Upper lobe of left lung (tissue), 4 donors: ENCODE data around the gene NBAS.

Experiments
- POLR2A ChIP-seq, 4 donors: fragments of 450-650 bp; IDR thresholded peaks; one replicate each; pipeline ENCODE4 v1.5.1; 2016 to 2017; ENCODE audit warnings: antibody characterized with exemption in 4 of 4, mild to moderate bottlenecking in 2 of 4
- TF ChIP-seq, protein P1 (sequence below), 6 experiments: fragments of 450-650 bp in 4 of 6; fragments of 200-600 bp in 2 of 6; sonication (generic) in 2 of 6; IDR thresholded peaks; one replicate each; pipeline ENCODE4 v1.5.1; 2016 to 2019; ENCODE audit warnings: antibody characterized with exemption in 6 of 6

DNA sequence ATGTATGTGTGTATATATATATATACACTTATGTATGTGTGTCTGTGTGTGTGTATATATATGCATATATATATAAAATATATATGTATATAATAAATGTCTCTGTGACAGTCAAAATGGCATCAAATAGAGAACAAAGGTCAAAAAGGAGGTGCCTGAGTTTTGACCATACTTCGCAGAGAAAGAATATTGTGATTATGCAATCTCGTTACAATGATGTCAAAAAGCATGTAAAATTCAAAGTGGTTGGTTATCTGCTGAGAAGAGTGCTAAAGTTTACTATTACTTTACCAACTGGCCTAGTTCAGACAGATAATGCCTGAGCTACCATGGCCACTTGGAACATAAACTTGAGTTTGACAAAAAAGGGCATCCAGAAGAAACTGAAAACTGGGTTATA is 375.0 kb downstream of the NBAS start:
- TF ChIP-seq, protein P1, sequence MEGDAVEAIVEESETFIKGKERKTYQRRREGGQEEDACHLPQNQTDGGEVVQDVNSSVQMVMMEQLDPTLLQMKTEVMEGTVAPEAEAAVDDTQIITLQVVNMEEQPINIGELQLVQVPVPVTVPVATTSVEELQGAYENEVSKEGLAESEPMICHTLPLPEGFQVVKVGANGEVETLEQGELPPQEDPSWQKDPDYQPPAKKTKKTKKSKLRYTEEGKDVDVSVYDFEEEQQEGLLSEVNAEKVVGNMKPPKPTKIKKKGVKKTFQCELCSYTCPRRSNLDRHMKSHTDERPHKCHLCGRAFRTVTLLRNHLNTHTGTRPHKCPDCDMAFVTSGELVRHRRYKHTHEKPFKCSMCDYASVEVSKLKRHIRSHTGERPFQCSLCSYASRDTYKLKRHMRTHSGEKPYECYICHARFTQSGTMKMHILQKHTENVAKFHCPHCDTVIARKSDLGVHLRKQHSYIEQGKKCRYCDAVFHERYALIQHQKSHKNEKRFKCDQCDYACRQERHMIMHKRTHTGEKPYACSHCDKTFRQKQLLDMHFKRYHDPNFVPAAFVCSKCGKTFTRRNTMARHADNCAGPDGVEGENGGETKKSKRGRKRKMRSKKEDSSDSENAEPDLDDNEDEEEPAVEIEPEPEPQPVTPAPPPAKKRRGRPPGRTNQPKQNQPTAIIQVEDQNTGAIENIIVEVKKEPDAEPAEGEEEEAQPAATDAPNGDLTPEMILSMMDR (IDR thresholded peaks at IDR 0.05), result no peak
- no peak for TF ChIP-seq POLR2A (IDR thresholded peaks at IDR 0.05)
